HG03280 (cell line): Measurements from ENCODE around the gene SH3PXD2A.
"Not testable (repeated sequence)": the region's sequence is repeated elsewhere in the genome, so short reads cannot be mapped to it uniquely, and the experiment has no call there.

ENCODE experiments used
- ATAC-seq: cut with Tn5 transposase; IDR thresholded peaks from one replicate; pipeline ENCODE4 v1.9.1; 2021; ENCODE audit warnings: mild to moderate bottlenecking, moderate library complexity; ENCODE audit not compliant: unreplicated experiment

SH3PXD2A gene

DNA sequence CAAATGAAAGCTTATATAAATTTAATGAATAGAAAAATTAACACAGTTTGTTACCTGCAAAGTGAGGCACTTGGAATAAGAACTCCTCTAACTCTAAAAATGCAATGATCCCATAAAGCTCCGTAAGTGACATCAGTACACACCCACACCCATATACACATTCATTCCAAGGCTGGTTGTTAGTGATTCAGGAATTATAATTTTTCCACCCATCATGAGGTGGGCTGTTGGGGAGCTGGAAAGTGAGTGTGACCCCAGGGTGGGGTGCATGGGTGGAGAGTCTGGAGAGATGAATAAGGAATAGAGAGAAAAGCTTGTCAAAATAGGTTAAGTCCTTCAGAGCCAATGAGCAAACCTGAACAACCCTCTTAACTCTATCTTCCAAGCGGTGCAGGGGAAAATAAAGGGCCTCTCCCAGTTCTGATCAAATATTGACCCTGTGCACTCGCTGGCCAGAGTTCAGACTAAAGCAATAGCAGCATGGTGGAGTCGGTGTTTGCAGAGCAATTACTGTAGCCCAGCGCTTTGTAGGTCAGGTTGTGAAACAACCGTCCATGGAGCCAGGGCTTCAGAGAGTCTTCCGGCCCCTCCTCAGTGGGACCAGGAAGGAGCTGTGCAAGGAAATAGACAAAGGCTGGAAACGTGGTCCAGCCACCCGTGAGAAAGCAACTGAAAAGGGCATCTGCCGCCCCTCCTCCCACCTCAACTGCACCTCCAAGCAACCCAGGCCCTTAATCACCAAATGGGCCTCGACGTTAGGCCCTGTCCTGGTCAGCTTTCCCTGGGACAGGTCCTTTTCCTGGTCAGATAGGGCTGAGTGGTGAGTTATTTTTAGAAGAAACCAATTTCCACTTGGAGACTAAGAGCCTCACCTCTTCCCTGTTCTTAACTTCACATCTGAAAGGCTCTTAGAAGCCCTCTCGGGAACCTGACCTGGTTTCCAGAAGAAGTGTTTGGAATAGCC is 61.2 kb downstream of the SH3PXD2A start:
- no peak for ATAC-seq

DNA sequence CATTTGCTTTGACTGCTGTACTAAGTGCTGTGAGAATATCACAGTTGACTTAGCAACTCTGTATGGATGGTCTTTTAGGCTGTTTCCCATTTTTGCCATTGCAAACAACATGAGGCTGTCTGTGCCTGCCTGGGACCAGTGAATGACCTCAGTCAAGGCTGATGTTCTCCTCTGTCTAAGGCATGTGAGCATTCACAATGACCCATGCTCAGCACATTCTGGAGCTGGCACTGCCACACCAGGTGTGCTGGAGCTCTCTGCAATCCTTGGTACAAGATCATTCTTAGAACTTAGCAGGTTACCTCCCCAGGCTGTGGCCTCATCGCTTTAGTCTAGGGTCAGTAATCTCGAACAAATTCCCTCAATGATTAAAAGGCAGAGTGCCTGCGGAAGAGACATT is 61.9 kb downstream of the SH3PXD2A start:
- ATAC-seq = no peak

DNA sequence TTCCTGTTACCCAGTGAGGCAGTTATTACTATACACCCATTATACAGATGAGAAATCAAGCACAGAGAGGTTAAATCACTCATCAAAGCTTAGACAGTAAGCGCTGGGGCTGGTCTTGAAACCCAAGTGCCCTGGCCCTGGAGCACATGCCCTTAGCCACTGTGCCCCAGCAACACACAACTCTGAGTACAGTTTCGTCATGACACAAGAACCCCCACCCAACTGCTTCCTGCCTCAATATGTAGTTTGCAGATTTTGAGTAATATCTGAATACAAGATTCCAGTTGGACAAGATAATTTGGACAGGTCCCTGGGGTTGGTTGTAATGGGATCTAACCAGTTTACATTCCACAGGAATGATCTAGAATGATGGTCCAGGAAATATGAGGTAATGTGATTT is 62.8 kb downstream of the SH3PXD2A start:
- ATAC-seq = no peak

DNA sequence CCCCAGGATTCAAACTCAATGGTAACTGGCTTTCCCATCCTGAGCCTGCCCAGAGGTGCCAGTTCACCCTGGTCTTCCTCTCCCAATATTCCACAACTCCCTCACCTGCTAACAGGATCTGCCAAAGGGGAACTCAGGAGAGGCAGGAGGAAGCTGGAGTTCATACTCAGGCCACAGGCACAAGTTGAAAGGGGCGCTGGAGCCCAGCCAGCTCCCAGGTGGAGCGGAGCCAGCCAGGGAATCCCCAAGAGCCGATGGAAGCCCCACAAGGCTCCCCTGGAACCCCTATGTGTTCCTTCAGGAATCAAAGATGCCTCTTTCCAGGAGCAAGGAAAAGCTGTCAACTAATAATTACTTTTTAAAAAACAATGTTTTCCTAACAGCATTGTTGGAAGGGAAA is 63.5 kb downstream of the SH3PXD2A start:
- ATAC-seq = no peak

DNA sequence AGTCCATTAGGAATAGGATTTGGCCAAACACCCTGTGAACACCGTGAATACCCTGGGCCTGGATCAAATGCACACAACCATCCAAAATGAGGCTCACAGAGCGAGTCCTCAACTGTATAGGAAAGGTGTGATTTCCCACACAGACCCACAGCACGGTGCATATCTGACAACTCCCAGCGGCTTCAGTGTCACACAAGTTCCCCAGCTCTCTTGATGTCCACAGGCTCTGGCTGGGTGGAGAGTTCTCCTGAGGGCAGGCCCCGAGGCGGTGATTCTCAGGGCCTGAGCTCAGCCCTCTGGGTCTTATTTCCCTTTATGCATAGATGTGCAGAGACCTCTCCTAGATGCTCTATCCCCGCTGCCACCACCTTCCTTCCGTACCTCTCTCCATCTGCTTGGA is 64.1 kb downstream of the SH3PXD2A start:
- ATAC-seq = no peak

DNA sequence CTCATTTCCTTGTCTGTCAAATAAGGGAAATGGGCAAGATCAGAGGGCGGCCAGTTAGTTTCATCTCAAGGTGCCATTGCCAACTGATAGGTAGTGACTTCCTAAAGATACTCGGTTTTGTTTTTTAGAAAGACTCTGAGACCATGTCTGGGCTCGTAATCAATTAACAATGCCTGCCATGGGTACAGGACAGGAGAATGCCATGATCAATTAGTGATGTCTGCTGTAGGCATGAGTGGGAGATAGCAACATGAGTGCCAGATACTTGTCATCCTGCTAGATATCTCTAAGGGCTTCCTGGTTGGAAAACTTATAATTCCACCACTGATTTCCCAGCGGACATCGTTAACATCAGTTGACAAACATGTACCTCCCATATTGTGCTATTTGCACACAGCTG is 64.8 kb downstream of the SH3PXD2A start:
- no peak for ATAC-seq

DNA sequence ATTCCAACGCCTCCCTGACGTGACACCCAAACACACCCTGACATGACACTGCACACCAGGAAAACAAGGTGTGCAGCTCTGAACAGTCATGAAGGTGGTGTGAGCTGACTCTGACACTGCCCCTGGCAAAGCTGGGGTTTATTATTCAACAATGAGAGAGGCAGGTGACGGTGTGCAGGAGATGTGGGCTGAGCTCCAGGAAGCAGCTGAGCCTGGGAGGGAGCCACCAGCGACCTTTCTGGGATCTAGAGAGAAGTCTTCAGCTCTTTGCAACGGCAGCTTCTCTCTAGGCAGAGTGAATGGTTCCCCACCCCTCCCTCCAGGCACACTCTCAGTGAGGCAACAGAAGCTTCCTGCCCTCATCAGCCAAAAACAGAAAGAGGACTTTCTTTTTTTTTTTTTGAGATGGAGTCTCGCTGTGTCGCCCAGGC is 65.6 kb downstream of the SH3PXD2A start:
- no peak for ATAC-seq

DNA sequence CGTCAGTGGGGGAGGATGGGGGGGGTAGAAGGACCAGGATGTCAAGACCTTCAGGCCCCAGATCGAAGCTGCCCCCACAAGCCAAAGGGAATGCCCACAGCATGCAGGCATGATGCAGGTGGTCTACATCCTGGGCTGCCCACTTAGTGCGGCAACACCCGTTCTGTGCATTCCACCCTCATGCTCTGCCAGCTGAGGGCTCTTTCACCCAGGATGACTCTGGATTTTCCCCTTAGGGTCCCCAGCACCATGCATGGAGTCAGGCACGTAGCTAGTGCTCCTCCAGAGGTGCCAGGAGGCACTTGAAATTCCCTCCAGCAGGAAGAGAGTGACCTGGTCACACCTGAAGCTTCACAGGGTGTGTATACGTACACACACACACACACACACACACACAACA is 66.2 kb downstream of the SH3PXD2A start:
- ATAC-seq = no peak

DNA sequence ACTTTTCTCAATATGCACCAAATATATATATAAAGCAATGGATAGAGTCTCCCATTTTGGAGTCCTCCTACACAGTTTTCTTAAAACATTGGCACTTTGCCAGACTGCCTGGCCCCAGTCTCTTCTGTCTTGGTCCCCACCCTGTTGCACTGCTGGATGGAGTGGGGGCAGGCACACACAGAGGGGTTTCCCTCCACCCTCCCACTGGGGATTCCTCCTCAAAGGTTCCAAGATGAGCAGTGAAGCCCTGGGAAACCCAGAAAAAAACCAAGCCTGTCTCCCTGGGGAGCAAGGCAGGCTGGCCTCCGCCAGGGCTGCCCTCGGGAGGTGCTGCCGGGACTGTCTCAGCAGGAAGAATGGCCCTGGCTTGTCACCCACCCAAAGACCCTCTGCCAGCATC is 68.0 kb downstream of the SH3PXD2A start:
- no peak for ATAC-seq

DNA sequence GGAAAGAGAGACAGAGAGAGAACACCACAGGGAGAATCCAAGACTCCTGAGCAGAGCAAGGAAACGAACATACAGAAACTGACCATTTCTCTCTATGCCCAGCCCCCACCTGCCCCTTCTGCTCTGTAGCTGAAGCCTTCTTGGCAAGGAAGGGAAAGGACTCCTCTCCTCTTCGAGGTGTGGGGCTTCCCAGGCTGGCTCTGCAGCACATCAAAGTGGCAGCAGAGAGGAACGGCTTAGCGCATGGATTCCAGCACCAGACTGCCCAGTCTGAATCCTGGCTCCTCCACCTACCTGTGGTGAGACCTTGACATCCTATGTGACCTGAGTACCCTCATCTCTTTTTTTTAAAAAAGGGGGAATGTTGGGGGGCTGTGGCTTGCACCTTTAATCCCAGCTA is 69.4 kb downstream of the SH3PXD2A start:
- ATAC-seq = no peak

DNA sequence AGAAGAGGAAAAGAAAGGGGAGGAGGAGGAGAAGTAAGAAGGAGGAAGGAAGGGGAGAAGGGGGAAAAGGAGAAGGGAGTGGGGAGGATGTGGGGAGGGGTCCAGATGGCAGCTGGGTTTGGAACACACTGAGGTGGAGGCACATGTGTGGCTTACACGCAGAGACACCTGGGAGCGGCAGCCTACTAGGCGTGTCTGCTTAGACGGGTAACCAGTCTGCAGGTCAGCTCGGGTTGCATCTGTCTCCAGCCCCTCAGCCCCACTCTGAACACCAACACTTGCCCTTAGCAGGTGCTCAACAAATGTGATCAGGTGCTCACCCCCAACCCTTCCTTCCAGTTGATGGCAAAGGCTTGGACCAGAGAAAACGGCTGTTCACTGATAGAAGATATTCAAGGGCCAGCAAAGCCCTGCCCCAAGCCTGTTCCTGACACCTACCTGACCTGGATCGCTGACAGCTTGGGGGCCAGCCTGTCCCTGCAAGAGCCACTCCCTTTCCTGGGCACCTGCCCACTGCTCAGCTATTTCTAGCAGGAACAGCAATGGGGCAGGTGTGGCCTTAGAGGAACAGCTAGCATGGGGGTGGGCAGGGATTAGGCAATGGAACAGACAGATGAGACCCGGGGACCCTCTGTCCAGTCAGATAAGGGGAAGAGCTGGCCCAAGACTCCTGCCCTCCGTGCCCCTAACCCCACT is 70.5 kb downstream of the SH3PXD2A start:
- ATAC-seq = no peak

DNA sequence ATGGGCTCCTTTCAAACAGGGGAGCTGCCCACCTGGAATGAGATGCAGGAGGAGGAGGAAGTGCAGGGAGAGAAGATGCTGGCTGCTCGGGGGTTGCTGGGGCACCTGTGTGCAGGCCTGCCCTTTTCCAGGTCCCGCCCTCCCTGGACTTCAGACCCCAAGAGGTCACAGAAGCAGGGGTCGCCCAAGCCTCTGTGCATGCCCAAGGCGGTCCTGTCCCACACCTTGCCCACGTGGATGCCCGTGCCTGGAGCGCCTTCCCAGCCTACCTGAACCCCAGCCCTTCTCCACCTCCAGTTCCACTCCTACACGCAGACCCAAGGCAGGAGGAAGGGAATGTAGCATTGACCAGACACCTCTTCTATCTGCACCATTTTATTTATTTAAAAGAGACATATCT is 71.3 kb downstream of the SH3PXD2A start:
- no peak for ATAC-seq

DNA sequence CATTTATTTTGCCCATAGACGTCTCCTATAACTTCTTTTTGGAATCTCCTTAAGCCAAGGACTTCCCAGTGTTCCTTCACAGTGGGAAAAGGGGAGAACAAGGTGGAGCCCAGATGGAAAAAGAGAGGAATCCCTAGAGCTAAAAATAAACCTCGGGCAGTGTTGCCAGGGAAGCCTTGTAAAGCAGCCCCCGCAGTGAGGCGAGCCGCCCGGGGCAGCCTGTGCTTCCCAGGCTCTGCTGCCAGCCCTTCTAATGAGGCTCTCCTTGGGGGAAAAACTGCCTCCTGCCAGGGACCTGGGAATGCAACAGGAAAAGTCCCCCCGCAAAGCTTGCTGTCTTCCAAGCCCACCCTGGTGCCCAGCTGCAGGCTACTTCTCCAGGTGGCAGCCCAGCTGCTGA is 71.7 kb downstream of the SH3PXD2A start:
- ATAC-seq = no peak

DNA sequence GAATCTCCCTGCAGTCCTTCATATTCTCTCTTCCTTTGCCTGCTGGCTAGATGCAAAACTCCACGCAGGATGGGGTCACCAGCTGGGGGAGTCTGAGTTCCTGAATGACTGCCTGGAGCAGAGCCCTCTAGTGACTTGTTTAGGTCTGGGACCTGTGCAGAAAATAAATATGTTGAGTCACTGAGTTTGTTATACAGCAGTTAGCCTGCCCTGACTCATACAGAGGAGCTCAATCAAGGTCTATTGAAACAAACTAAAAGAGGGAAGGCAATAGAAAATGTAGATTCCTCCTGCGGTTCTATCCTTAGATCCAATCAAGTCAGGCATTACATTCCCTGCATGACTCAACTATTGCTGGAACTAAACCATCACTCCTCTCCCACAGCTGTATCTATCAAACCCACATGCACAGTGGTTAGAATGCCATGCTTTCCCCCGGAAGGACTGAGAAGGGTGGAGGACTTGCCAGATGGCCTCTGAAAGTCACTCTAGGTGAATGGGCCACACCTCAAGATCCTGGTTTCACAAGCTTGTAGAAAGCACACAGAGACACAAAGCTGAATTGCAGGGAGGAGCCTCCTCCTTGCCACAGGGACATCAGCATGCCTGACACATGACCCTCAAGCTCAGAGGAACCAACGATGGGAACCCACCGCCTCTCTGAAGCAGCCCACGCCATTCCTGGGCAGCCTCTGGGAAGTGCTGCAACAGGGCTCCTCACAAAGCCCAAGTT is 73.9 kb downstream of the SH3PXD2A start:
- no peak for ATAC-seq

DNA sequence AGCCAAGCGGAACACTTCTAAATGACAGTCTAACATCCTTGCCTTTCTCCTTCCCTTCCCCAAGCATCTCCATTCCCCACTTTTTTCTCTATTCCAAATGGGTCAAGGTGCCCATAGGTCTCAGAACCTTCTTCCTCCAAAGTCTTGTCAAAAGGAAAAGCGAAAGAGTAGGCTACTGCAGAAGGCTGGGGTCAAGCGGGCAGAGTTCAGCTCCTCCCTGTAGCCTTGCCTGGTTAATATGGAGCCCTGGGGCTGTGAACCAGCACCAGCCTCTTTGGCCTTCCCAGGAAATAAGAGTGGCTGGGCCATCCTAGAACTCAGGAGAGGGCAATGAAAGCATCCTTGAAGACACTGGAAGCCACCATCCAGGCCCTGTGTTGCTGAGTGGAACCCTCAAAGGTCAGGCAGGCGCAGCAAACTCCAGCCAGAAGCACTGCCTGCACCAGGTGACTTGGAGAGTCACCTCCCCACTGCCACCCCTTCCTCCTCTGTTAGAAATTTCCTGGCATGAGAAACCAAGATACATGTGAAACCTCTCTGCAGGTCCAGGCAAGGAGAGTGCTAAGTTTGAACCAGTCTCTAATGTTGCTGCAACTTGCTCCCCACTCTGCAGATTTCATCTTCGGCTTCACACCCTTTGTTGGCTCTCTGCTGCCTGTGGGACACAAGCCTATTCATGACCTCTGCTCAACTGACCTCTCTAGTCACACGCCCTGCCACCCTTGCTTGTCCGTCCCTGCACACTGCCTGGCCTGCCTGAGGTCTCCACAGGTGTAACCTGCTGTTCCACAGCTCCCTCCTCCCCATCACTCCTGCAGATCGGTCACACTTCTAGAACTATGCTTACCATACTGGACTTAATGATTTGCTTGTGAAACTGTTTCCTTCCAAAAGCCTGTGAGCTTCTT is 74.9 kb downstream of the SH3PXD2A start:
- no peak for ATAC-seq

DNA sequence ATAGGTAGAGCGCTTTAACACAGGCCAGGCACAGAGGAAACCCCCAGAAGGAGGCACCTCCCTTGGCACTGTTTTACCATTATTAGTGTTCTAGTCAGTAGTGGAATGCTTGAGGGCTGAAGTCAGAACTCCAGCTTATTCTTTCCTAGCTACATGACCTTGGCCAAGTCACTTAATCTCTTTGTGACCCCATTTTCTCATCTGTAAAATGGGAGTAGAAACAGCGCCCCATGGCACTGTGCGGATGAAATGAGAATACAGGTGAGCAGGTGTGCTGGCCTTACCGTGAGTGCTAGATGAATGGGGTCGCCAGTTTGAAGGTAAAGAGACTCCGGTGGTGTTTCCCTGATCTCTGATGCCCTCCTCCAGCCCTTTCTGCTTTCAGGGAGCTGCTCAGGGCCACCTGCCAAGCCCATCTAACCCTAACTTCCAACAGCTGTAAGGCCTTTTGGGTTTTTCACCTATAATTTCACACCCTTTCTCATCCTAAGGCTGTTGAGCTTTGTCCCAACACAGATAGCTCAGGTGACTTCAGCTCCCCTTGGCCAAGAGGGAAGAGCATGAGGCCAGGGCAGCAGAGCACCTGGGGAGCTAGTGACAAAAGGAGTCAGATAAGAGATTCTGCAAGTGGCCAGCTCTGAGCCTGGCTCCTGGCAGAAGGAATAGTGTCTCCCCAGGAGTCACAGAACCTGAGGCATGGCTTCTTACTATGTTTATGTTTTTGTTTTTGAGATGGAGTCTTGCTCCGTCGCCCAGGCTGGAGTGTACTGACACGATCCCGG is 76.8 kb downstream of the SH3PXD2A start:
- no peak for ATAC-seq

DNA sequence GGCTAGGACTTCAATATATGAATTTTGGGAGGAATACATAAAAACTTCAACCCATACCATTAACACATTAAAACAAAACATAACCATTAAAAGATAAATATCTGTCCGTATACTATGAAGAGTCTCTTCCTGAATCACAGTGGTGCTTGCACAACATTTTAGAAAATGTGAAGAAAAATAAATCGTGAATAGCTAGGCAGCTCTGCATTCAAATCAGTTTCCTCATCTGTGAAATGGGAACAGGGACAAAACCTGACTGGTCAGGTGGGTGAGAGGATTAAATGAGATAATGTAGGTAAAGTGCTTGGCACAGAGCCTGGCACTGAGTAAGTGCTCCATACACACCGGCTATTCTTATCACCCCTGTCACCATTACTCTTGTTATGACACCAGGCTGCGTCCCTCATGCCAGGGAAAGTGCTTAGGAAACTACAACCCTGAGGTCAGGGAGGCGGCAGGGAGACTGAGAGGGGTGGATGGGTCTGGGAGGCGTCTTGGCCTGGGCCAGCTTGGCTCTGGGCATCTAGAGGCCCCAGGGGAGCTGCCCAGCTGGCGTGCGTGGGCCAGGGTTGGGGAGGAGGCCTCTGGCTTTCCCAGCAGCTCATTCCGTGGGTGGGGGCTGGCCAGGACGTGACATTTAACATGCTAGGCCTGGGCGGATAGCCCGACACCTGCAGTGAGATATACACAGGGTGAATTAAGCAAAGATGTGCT is 78.3 kb downstream of the SH3PXD2A start:
- ATAC-seq = no peak

DNA sequence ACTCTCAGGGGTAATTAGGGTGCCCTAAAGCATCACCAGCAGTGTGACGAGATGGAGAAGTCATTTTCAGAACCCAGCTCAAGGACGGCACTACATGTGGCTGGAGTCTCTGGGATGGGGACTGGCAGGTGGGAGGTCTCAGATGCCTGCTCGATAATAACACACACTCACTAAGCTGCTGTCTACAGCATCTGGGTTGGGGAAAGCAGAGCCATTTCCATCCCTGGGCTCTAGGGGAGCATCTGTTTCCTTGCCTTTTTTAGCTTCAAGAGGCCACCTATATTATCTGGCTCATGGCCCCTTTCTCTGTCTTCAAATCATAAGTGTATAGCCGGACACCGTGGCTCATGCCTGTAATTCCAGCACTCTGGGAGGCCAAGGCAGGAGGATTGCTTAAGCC is 79.6 kb downstream of the SH3PXD2A start:
- no peak for ATAC-seq

DNA sequence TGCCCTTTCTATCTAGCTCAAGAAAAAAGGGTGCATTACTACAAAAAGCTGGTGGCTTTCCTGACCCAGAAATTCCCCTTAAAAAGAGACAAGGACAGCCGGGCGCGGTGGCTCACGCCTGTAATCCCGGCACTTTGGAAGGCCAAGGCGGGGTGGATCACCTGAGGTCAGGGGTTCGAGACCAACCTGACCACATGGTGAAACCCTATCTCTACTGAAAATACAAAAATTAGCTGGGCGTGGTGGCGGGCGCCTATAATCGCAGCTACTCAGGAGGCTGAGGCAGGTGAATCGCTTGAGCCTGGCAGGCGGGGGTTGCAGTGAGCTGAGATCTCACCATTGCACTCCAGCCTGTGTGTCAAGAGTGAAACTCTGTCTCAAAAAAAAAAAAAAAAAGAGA is 82.5 kb downstream of the SH3PXD2A start:
- not testable (repeated sequence) for ATAC-seq
